Epithelial cell of esophagus (primary cell): Measurements from ENCODE around the gene TPK1.

Experiments used
- DNase-seq: peaks from one replicate; pipeline ENCODE4 v3.0.0; 2010; ENCODE audit warnings: low read depth
- H3K4me3 ChIP-seq: 2 replicates; pipeline ENCODE4 v1.5.1; 2011; ENCODE audit warnings: mild to moderate bottlenecking, low read length, control low read depth
- TF ChIP-seq, protein P1 (sequence below): IDR thresholded peaks from 2 replicates; pipeline ENCODE4 v1.5.1; 2011; ENCODE audit warnings: low read depth, mild to moderate bottlenecking, low read length, control low read depth, inconsistent platforms; ENCODE audit not compliant: insufficient read depth; ENCODE audit errors: missing control alignments

The TPK1 gene

GRCh38 chr7:144717720-144718119, 118.1 kb downstream of the TPK1 start:
- no peak overlapping the region for H3K4me3 ChIP-seq

GRCh38 chr7:144713850-144714249, 122.0 kb downstream of the TPK1 start:
- H3K4me3 ChIP-seq = no peak overlapping the region
- DNase-seq = no peak
- TF ChIP-seq, protein P1, sequence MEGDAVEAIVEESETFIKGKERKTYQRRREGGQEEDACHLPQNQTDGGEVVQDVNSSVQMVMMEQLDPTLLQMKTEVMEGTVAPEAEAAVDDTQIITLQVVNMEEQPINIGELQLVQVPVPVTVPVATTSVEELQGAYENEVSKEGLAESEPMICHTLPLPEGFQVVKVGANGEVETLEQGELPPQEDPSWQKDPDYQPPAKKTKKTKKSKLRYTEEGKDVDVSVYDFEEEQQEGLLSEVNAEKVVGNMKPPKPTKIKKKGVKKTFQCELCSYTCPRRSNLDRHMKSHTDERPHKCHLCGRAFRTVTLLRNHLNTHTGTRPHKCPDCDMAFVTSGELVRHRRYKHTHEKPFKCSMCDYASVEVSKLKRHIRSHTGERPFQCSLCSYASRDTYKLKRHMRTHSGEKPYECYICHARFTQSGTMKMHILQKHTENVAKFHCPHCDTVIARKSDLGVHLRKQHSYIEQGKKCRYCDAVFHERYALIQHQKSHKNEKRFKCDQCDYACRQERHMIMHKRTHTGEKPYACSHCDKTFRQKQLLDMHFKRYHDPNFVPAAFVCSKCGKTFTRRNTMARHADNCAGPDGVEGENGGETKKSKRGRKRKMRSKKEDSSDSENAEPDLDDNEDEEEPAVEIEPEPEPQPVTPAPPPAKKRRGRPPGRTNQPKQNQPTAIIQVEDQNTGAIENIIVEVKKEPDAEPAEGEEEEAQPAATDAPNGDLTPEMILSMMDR = no peak

More at GRCh38 chr7:144717720-144718119, 118.1 kb downstream of the TPK1 start:
- DNase-seq = no peak
- TF ChIP-seq, protein P1 = no peak

DNA sequence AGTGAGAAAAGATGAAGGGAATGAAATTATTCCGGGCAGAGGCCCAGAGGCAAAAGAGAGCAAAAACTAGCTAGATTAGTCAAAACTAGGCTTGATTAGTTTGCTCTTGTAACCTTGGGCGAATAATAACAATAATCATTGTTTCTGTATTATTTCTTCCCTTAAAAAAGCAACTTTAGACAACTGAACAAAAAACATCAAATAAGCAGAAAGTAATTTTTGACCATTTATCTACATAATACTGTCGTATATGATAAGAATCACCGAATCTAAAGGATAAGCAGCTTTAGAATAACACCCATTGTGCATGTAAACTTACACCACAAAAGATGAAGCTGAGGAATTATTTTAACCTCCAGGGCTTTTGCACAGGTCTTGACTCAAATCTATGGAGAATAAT, 125.1 kb downstream of the TPK1 start:
- DNase-seq = no peak
- no peak overlapping the region for H3K4me3 ChIP-seq
- TF ChIP-seq, protein P1 = no peak

GRCh38 chr7:144709066-144709465, 126.8 kb downstream of the TPK1 start:
- no peak overlapping the region for H3K4me3 ChIP-seq
- TF ChIP-seq, protein P1 = no peak
- DNase-seq = peak; percentile 67

DNA sequence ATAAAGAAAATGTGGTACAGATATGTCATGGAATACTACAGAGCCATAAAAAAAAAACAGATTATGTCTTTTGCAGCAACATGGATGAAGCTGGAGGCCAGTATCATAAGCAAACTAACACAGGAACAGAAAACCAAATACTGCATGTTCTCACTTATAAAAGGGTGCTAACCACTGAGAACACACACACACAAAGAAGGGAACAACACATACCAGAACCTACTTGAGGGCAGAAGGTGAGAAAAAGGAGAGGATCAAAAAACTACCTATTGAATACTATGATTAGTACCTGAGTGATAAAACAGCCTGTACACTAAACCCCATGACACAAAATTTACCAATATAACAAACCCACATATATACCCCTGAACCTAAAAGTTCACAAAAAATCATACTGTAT, 144.6 kb downstream of the TPK1 start:
- no peak overlapping the region for H3K4me3 ChIP-seq
- no peak for DNase-seq
- TF ChIP-seq, protein P1 = no peak

DNA sequence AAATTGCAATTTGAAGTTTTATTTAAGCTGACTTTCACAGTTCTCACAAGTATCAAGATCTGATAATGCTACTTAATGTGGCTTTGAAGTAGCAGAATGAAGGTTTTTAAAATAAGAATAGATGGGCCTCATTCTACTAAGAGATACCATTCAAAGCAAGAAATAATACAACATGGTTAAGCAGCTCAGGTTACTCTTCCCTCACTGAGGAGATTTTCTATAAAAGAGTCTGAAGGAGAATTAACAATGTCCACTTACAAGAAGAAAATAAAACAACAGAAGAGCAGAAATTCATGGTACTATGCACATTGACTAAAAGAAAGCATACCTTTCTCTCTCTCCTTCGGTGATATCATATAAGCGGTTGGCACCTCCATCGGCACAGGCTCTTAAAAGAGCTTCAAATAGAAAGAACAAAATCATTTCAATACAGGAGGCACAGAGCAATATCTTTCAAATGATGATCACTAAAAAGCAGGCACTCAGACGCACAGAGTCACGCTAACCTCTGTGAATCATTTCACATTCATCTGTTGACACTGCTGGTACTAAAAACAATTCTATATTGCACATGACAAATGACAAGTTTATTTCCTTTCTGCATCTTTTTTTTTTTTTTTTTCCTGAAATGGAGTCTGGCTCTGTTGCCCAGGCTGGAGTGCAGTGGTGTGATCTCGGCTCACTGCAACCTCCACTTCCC, 153.1 kb downstream of the TPK1 start:
- H3K4me3 ChIP-seq = no peak overlapping the region
- TF ChIP-seq, protein P1 = no peak
- no peak for DNase-seq

- TF ChIP-seq, protein P1 = no peak
- no peak for DNase-seq
- no peak overlapping the region for H3K4me3 ChIP-seq
These were observed 159.4 kb downstream of the TPK1 start for GRCh38 chr7:144676492-144676891.
